Stimulated activated CD8-positive, alpha-beta memory T cell treated with anti-CD3 and anti-CD28 coated beads, Interleukin-7, amount 100 ng/mL, for 1 hour (primary cell): ENCODE data around the gene KREMEN1.

Source experiments
- DNase-seq, 2 donors: peaks; one replicate each; pipeline ENCODE4 v3.0.0-alpha.2; 2020; ENCODE audit warnings: low read depth in 2 of 2

KREMEN1 gene

DNA sequence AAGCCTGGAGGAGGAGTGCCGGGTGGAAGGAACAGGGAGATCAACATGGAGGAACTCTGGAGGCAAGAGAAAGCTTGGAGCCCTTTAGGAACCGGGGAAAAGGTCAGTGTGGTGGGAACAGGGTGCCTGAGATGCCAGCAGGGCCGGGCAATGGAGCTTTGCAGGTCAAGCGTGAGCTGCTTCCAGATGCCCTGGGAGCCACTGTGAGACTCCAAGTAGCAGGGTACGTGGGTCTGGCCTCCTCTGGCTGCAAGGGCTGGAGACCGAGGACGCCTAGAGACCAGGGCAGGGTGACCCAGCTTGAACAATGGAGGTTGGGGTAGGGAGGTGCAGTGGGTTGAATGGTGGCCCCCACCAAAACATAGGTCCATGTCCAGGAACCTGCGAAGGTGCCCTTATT lies 117.2 kb downstream of the KREMEN1 start:
- DNase-seq: no peak

DNA sequence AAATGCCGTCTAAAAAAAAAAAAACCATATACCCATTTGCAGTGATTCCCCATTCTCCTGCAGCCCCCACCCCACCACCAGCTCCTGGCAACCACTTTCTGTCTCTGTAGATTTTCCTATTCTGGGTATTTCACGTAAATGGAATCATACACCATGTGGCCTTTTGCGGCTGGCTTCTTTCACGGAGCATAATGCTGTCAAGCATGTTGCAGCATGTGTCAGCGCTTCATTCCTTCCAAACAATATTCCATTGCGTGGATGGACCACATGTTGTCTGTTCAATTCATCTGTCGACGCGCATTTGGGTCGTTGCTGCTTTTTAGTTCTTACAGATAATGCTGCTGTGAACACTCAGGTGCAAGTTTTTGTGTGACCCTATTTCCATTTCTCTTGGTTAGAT lies 118.1 kb downstream of the KREMEN1 start:
- DNase-seq: no peak

GRCh38 chr22:29193021-29193420 lies 120.2 kb downstream of the KREMEN1 start:
- no peak for DNase-seq

DNA sequence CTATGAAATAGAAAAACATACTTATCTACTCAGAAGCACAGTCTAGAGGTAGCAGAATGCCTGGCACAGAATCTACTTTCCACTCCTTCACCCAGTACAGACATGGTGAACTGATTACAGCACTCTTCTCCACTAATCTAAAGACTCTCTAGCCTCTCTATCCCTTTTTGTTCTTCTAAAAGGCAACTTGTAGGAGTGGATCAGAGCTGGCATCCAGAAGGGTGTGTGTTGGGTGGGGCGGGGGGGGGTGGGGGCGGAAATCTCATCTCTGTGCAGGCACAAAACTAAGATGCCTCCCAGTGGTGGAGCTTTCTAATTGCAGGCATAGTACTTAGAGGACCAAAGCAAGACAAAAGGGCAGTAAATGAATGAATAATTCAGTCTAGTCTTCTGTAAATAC lies 121.3 kb downstream of the KREMEN1 start:
- DNase-seq: no peak

DNA sequence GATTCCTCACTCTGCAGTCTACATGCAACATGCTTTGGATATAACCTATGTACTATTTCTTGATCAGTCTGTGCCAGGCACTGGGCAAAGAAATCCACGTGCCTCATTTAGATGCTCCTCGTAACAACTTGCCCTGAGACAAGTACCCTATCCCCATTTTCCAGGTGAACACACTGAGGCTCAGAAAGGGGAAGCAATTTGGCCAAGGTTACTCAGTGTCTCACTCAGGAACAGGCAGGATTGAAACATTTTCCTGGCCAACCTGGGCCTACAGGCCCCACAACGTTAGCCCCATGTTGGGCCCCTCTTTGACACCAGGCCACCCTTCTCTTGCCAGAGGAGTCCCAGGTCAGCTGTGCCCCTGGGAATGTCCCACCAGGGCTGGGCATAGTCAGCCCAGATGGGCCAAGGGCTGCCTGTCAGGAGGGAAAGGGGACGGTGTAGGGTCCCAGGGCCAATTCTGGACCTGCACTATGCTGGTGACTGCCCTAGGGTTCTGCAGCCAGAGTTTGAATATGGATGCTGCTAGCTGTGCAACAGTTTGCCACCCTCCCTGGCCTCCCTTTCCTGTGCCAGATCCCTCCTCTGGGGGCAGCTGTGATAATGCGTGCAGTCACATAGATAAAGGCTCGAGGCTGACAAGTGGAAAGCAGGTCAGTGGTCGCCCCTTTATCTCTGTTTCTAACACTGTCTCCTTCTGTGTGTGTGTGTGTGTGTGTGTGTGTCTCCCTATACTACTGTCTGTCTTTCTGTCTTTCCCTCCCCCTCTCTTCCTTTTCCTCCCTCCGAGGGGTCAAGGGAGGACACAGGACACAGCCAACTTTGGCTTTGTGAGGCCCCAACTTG lies 122.5 kb downstream of the KREMEN1 start:
- no peak for DNase-seq

GRCh38 chr22:29195964-29196666 lies 123.3 kb downstream of the KREMEN1 start:
- DNase-seq: no peak

DNA sequence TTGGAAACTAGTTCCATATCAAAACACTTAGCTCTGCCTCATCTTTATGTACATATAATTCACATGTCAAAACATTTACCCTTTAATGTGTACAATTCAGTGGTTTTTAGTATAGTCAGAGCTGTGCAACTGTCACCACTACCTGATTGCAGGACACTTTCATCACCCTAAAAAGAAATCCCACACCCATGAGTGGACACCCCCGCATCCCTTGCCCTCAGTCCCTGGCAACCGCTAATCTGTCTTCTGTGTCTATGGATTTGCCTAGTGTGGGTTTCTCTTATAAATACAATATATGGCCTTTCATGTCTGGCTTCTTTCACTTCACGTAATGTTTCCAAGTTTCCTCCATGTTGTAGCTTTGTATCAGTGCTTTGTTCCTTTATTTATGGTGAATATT lies 124.3 kb downstream of the KREMEN1 start:
- DNase-seq: no peak

GRCh38 chr22:29198240-29198639 lies 125.4 kb downstream of the KREMEN1 start:
- DNase-seq: no peak

DNA sequence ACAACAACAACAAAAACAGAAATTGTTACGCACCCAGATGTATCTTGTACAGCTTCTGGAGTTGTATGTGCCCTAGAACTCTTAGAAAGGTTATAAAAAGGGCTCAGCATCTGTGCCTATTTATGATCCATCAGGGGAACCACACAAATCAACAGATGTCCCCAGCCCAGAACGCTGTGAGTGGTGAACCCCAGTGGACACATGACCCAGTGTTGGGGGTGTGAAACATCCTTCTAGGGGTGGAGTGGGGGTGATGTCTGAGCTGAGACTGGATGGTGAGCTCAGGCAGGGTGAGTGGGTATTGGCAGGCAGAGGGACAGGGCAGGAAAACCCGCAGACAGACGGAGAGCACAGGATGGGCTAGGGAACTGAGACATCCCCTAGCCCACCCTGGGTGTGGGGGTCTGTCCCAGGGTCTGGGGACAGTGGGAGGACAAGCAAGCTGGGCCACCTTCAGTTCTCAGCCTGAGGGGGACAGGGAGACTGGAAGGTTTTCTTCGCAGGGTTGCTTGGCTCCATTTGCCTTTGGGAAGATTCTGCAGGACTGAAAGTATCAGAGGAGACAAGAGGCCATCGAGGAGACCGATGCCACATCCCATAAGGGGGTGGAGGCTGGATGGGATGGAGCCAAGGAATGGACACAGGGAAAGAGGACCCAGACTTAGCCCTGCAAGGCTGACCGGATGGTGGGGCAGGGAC lies 127.0 kb downstream of the KREMEN1 start:
- no peak for DNase-seq

DNA sequence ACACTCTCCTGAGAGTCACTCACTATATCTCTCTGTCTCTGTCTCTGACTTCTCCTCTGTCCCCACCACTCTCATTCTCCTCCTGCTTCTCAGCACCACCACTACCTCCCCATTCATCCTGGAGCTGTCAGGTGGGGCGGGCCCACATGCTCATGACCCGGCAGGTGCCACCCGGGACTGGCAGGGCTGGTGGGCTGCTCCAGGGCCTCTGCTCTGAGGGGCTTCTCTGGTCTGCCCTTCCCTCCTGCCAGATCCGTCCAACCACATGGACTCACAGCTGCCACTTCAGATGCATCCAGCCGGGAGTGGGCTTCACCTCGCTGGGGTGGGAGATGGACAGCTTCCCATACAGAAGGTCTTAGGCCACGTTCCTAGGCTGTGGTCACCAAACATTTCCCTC lies 128.1 kb downstream of the KREMEN1 start:
- DNase-seq: no peak

DNA sequence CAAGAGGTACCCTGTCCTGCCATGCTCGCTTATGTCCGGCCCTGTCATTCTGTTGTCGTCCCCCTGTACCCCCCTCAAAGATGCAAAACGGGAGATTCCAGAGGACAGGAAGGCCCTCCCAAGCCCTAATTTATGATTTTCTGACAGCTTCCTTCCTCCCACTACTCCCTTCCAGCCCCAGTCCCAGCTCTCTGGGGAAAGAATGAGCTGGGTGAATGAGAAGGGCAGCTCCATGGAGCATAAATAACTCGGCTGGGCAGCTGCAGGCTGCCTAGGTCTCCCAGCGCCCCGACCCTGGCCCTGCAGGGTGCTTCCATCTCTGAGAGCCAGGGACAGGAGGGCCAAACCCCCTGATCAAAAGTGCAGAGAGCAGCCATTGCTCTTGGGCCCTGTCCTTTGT lies 128.9 kb downstream of the KREMEN1 start:
- DNase-seq: no peak

DNA sequence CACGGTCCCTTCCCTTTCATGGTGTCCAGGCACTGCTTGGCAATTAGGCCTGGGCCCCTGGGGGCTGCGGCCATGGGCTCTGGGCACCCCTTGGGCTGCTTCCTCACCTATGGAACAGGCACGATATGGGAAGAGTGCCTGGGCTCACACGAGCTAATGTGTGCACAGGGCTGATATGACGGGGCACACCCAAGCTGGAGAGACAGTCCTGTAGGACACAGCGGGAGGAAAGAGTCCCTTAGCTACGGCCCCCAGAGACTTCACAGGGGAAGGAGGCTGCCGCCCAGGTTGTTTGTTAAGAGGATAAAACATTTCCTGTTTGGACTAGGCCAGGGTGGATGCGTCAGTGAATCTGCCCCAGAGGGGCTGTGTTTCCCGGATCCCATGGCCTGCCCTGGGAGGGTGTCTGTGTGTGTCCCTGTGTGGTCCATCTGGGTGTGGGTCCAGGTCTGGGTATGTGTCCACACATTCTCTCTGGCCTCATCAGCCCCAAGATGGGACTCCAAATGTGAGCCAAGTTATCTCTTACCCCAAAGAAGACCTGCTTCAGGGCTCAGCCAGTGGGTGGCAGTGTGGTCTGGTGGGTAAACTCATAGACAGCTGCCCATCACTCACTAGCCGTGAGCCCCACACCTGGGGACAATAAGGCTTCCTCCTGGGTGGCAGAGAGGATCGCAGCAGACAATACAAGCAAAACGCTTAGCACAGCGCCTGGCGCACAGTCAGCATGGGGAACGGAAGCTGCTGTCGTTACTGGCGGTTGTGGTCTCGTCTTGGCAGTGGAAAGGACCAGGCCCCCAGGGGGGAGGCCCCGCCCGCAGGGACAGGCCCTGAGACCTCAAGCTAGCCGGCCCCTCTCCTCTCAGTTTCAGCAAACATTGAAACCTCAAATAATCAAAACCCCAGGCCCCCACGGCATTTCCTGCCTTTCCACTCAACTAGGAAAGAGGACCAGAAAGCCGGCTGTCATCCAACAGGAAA lies 129.7 kb downstream of the KREMEN1 start:
- DNase-seq: peak; percentile 10 to 23

DNA sequence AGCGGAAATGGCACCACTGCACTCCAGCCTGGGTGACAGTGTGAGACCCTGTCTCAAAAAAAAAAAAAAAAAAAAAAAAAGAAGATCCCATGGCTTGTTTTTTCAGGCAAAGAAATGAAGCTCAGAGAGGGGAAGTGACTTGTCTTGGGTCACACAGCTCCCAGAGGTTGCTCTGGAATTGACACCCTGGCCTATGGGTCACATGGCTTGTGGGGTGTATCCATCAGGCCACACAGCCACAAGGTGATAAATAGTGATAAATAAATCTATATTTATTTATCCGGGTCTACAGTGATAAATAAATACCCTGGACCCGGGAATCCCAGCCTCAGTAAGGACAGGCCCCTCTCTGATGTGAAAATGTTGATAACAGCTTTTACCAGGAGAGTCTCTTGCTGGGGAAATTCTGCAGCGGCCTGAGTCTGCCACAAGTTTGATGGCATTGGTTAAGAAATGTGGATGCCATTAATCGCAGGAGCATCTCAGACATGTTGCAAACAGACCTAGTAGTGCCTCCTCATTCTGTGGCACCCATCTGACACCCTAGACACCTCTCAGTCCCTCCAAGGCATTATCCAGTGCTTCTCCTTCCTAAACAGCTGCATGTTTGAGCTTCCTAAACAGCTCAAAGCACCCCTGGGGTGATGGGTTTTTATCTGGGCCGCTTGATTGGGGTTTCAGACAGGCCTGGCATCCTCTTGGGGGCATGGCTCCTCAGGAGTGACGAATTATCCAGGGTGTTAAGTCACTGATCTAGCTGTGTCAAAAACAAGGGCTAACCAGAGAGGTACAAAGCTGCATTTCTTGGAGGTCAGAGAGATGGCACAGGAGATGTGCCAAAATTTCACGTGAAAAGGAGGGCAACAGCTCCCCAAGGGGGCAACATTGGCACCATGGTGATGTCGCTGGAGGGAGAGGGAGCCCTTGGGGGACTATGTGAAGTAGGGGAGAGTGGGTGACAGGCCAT lies 130.9 kb downstream of the KREMEN1 start:
- no peak for DNase-seq

- DNase-seq: no peak
Observed at GRCh38 chr22:29204455-29205183, 131.8 kb downstream of the KREMEN1 start.

- no peak for DNase-seq
Observed at GRCh38 chr22:29205252-29205593, 132.4 kb downstream of the KREMEN1 start.

DNA sequence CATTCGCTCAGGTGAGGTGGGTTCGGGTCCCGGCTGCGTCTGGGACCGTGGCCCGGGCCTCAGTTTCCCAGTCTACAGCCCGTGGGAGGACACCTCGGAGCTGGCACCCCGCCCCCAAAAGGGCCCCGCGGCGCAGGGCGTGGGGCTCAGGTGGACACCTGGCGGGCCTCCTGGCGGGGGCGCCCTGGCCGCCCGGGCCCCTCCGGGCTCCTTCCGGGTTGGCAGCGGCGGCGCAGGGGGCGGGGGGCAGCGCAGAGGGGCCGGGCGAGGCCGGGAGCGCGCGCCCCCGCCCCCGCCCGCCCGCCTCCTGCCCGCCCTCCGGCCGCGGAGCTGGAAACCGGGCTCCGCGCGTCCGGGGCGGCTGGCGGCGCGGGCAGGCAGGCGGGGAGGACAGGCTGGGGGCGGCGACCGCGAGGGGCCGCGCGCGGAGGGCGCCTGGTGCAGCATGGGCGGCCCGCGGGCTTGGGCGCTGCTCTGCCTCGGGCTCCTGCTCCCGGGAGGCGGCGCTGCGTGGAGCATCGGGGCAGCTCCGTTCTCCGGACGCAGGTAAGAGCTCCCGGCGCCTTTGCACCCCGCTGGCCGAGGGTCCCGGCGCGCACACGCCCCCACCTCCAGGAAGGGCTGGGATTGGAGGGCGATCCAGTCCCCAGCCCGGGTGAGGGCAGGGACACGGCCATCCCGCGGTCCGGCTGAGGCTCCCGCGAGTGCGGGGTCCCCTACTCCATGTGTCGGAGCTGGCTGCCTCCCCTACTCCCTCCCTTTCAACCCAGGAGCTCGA lies 132.9 kb downstream of the KREMEN1 start, which contains the start of gene EMID1:
Gene EMID1 (plus strand): TSS at position 303 of the 778 bp plus-strand sequence. CDS start 143 bp downstream, at position 446.
- no peak for DNase-seq

GRCh38 chr22:29206372-29207242 lies 133.8 kb downstream of the KREMEN1 start:
- DNase-seq: no peak

DNA sequence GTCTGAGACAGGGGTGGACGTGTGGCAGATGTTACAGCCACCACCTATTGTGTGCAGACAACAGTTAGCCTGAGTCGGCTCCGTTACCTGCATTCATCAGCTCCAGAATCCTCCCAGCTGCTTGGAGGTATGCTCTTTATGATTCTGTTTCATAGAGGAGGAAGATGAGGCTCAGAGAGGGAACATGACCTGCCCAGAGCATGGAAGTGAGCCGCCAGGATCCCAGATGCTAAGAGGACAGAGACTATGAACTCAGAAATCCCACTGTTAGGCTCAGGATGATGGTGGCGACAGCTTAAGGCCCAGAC lies 134.4 kb downstream of the KREMEN1 start:
- DNase-seq: no peak
